Left hindlimb (tissue), 1 donor: ENCODE measurements around the gene PRPSAP1.
"Not testable (repeated sequence)": the region's sequence is repeated elsewhere in the genome, so short reads cannot be mapped to it uniquely, and the experiment has no call there.

Experiments used
- DNase-seq: peaks from one replicate; pipeline ENCODE4 v3.0.0-alpha.2; 2018

PRPSAP1 gene

GRCh38 chr17:76276461-76277299 lies 77.0 kb downstream of the PRPSAP1 start:
- DNase-seq: no peak

- no peak for DNase-seq
Measured at GRCh38 chr17:76276069-76276431, 77.7 kb downstream of the PRPSAP1 start.

GRCh38 chr17:76275382-76276068 lies 78.2 kb downstream of the PRPSAP1 start:
- no peak for DNase-seq

- DNase-seq: no peak
Measured at GRCh38 chr17:76274112-76274956, 79.4 kb downstream of the PRPSAP1 start.

- DNase-seq: no peak
Measured at GRCh38 chr17:76273445-76274111, 80.1 kb downstream of the PRPSAP1 start.

GRCh38 chr17:76272541-76273444 lies 80.9 kb downstream of the PRPSAP1 start:
- DNase-seq: no peak

GRCh38 chr17:76271669-76272540 lies 81.8 kb downstream of the PRPSAP1 start:
- DNase-seq: peak; percentile 67

- DNase-seq: no peak
Measured at GRCh38 chr17:76270770-76271668, 82.7 kb downstream of the PRPSAP1 start.

- DNase-seq: no peak
Measured at GRCh38 chr17:76270127-76270592, 83.6 kb downstream of the PRPSAP1 start.

- no peak for DNase-seq
Measured at GRCh38 chr17:76268991-76269981, 84.4 kb downstream of the PRPSAP1 start.

- DNase-seq: no peak
Measured at GRCh38 chr17:76268015-76268749, 85.5 kb downstream of the PRPSAP1 start.

GRCh38 chr17:76267581-76268001 lies 86.1 kb downstream of the PRPSAP1 start:
- DNase-seq: not testable (repeated sequence)

- no peak for DNase-seq
Measured at GRCh38 chr17:76267051-76267576, 86.6 kb downstream of the PRPSAP1 start.

- DNase-seq: no peak
Measured at GRCh38 chr17:76266244-76266938, 87.3 kb downstream of the PRPSAP1 start.

- DNase-seq: peak; percentile 77
Measured at GRCh38 chr17:76265624-76266243, 88.0 kb downstream of the PRPSAP1 start.
